ENCODE results near the gene INTS4.
"Not testable (repeated sequence)": the region's sequence is repeated elsewhere in the genome, so short reads cannot be mapped to it uniquely, and the experiment has no call there.

INTS4 gene

DNA sequence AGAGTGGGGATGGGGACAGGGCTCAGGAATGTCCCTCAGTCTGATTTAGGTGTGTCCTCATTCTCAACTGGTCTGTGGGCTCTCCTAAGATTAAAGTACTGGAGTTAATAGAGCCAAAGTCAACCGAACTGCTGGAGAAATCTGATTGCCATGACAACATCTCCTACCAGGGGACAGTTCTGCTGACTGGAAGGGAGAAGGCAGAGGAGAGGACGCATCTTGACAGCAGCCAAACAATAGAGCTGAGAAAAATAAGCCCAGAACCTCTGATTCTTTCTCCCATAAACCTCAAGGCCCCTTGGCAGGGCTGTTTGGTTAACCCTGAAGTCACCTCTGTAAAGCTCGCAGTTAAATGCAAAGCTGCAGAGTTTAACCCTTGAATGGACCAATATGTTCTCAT is 25.8 kb upstream of the INTS4 start:
- no peak overlapping the region for H3K4me3 ChIP-seq (ENCODE audit: low read depth, low read length)
- TF ChIP-seq, protein P1, sequence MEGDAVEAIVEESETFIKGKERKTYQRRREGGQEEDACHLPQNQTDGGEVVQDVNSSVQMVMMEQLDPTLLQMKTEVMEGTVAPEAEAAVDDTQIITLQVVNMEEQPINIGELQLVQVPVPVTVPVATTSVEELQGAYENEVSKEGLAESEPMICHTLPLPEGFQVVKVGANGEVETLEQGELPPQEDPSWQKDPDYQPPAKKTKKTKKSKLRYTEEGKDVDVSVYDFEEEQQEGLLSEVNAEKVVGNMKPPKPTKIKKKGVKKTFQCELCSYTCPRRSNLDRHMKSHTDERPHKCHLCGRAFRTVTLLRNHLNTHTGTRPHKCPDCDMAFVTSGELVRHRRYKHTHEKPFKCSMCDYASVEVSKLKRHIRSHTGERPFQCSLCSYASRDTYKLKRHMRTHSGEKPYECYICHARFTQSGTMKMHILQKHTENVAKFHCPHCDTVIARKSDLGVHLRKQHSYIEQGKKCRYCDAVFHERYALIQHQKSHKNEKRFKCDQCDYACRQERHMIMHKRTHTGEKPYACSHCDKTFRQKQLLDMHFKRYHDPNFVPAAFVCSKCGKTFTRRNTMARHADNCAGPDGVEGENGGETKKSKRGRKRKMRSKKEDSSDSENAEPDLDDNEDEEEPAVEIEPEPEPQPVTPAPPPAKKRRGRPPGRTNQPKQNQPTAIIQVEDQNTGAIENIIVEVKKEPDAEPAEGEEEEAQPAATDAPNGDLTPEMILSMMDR (IDR thresholded peaks at IDR 0.05; ENCODE audit: low read depth, low read length), result no peak

DNA sequence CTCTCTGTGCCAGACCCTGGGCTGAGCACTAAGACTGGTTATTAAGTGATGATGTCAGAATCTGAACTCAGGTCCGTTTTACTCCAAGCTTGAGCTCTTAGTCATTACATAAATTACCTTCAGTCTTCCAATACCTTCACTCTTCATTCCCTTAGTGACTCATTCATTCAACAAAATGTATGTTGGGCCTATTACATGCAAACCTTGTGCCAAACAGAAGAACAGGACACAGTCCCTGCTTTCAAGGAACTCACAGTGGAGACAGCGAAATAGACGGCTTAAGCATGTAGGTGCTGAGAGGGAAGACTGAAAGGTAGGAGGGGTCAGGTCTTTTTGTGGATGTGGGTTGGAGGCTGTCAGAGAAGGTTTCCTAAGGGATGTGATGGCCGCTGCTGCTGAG is 25.3 kb upstream of the INTS4 start:
- H3K4me3 ChIP-seq (ENCODE audit: low read depth, low read length), result no peak overlapping the region
- TF ChIP-seq, protein P1 (IDR thresholded peaks at IDR 0.05; ENCODE audit: low read depth, low read length), result no peak

DNA sequence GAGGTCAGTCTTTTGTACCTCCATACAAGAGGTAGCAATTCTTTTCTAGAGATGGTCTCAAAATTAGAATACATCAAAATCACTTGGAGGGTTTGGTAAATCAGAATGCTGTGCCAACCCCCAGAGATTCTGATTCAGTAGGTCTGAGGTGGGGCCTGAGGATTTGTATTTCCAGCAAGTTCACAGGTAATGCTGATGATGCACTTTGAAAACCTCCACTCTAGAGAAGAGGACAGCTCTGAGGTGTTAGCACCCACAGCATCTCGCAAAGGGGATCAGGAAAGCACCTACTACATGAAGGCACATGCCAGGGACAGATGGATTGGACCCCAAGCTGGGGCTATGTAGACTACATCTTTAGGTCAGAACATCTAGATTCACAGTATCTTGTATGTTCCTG is 21.4 kb upstream of the INTS4 start:
- TF ChIP-seq, protein P1 (IDR thresholded peaks at IDR 0.05; ENCODE audit: low read depth, low read length), result no peak
- no peak overlapping the region for H3K4me3 ChIP-seq (ENCODE audit: low read depth, low read length)

DNA sequence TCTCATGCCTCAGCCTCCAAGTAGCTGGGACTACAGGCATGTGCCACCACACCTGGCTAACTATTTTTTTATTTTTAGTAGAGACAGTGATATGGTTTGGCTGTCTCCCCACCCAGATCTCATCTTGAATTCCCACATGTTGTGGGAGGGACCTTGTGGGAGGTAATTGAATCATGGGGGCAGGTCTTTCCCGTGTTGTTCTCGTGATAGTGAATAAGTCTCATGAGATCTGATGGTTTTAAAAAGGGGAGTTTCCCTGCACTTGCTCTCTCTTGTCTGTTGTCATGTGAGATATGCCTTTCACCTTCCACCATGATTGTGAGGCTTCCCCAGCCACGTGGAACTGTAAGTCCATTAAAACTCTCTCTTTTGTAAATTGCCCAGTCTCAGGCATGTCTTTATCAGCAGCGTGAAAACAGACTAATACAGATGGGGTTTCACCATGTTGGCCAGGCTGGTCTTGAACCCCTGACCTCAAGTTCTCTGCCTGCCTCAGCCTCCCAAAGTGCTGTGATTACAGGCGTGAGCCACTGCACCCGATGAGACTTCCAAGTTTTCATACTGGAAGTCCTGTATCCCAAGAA is 20.6 kb upstream of the INTS4 start:
- not testable (repeated sequence) for H3K4me3 ChIP-seq (ENCODE audit: low read depth, low read length)

DNA sequence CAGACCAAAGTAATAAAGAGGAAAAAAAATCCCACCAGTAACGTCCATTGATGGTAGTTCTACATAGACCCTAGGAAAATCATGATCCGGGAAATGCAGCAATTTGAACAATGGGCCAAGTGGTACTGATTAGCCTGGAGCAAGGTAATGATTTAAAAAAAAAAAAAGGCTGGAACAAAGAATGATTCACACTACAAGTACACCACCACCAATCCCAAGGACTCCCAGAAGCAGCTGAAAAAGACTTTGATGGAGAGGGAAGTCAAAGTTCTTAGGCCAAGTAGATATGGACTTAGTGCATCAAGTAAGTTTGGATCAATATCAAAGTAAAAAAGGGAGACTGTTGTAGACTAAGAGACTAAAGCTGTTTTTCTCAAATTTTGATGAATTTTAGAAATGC is 16.8 kb upstream of the INTS4 start:
- TF ChIP-seq, protein P1 (IDR thresholded peaks at IDR 0.05; ENCODE audit: low read depth, low read length), result no peak
- H3K4me3 ChIP-seq (ENCODE audit: low read depth, low read length), result no peak overlapping the region

DNA sequence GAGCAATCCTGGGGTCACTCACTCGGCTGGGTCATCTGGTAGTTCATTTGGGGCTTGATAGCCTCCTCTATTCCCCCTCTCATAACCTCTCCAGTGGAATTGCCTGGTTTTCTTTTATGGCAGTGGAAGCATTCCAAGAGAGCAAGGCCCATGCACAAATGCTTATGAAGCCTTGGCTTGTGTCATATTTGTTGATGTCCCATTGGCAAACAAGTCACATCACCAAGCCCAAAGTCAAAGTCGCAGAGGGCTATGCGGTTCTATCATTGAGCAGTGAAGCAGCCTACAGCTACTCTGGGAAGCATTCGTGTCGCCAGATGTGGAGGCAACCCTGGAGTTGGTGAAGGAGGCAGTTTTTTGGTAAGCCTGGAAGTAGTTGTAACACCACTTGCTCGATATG is 16.3 kb upstream of the INTS4 start:
- no peak overlapping the region for H3K4me3 ChIP-seq (ENCODE audit: low read depth, low read length)
- TF ChIP-seq, protein P1 (IDR thresholded peaks at IDR 0.05; ENCODE audit: low read depth, low read length), result no peak

DNA sequence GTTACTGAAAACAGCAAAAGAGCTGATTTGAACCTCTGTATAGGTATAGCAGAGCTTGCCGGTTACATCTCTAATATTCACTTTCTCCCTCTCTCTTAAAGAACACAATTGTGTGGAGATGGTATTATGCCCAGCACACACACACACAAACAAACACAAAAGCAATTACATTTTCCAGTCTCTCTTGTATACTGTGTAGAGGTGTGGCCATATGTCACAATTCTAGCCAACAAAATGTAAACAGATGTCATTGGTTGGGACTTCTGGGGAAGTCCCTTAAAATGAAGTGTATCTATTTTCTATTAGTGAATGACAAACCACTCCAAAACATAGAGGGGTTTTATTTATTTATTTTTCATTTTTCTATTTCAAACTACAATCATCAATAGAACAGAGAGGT is 15.8 kb upstream of the INTS4 start:
- no peak overlapping the region for H3K4me3 ChIP-seq (ENCODE audit: low read depth, low read length)
- TF ChIP-seq, protein P1 (IDR thresholded peaks at IDR 0.05; ENCODE audit: low read depth, low read length), result no peak

DNA sequence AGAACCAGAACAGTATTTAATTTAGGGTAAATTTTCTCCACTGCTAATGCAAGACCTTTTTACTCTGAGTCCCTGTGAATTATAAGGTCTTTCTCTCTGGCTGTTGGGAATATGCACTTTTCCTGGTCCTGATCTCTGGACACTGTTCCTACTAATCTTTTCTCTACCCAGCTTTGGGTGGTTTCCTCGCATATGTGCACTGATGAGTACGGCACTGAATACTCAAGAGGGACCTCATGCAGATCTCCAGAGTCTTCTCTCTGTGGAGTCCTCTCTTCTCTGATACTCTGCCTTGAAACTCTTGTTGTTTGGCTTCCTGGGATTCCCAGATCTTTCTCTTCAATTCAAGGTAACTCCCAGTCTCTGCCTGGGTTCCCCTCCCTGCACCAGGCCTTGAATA is 14.6 kb upstream of the INTS4 start:
- TF ChIP-seq, protein P1 (IDR thresholded peaks at IDR 0.05; ENCODE audit: low read depth, low read length), result no peak
- no peak overlapping the region for H3K4me3 ChIP-seq (ENCODE audit: low read depth, low read length)

All from WI38 (cell line).